Mesendoderm (in vitro differentiated cells): ENCODE measurements around the gene CBFA2T3.

Experiments used
- DNase-seq: peaks from one replicate; pipeline ENCODE4 v3.0.0; 2013
- H2AK5ac ChIP-seq: 2 replicates; pipeline ENCODE4 v1.6.1; 2013; ENCODE audit warnings: low read length, inconsistent platforms
- H2BK120ac ChIP-seq: 2 replicates; pipeline ENCODE4 v1.6.1; 2013; ENCODE audit warnings: low read depth, mild to moderate bottlenecking, low read length, moderate library complexity, mixed read lengths
- H2BK15ac ChIP-seq: replicated peaks from 2 replicates; pipeline ENCODE4 v1.6.1; 2013; ENCODE audit warnings: low read depth, mild to moderate bottlenecking, moderate library complexity
- H2BK5ac ChIP-seq: 2 replicates; pipeline ENCODE4 v1.6.1; 2013; ENCODE audit warnings: low read length, inconsistent platforms
- H3K18ac ChIP-seq: 2 replicates; pipeline ENCODE4 v1.6.1; 2013; ENCODE audit warnings: mild to moderate bottlenecking, low read length, mixed read lengths
- H3K23ac ChIP-seq: one replicate; pipeline ENCODE4 v1.6.1; 2013; ENCODE audit warnings: low read length
- H3K27ac ChIP-seq: 2 replicates; pipeline ENCODE4 v1.5.1; 2013; ENCODE audit warnings: low read depth, mild to moderate bottlenecking, inconsistent platforms, low read length, moderate library complexity
- H3K27me3 ChIP-seq: 2 replicates; pipeline ENCODE4 v1.6.1; 2013; ENCODE audit warnings: low read length, control low read depth, mild to moderate bottlenecking, inconsistent platforms; ENCODE audit not compliant: insufficient read depth, poor library complexity
- H3K36me3 ChIP-seq: 2 replicates; pipeline ENCODE4 v1.6.1; 2013; ENCODE audit warnings: low read length, inconsistent platforms; ENCODE audit not compliant: control insufficient read depth, insufficient read depth
- H3K4ac ChIP-seq: one replicate; pipeline ENCODE4 v1.6.1; 2013; ENCODE audit warnings: low read depth, mild to moderate bottlenecking, low read length, moderate library complexity
- H3K4me1 ChIP-seq: 2 replicates; pipeline ENCODE4 v1.6.1; 2013; ENCODE audit warnings: low read depth, low read length, inconsistent platforms; ENCODE audit not compliant: control insufficient read depth
- H3K4me2 ChIP-seq: 2 replicates; pipeline ENCODE4 v1.6.1; 2013; ENCODE audit warnings: low read length
- H3K4me3 ChIP-seq: 2 replicates; pipeline ENCODE4 v1.5.1; 2013; ENCODE audit warnings: mild to moderate bottlenecking, low read length
- H3K56ac ChIP-seq: one replicate; pipeline ENCODE4 v1.6.1; 2013; ENCODE audit warnings: low read length
- H3K79me1 ChIP-seq: 2 replicates; pipeline ENCODE4 v1.6.1; 2013; ENCODE audit warnings: low read length, inconsistent platforms
- H3K79me2 ChIP-seq: 2 replicates; pipeline ENCODE4 v1.6.1; 2013; ENCODE audit warnings: mild to moderate bottlenecking, low read length; ENCODE audit not compliant: control insufficient read depth, insufficient read depth
- H3K9ac ChIP-seq: 2 replicates; pipeline ENCODE4 v1.6.1; 2013; ENCODE audit warnings: low read length, inconsistent platforms
- H4K5ac ChIP-seq: one replicate; pipeline ENCODE4 v1.6.1; 2013; ENCODE audit warnings: low read length
- H4K8ac ChIP-seq: one replicate; pipeline ENCODE4 v1.6.1; 2013; ENCODE audit warnings: low read depth, mild to moderate bottlenecking, control low read depth, low read length, moderate library complexity
- WGBS: extraction: QIAGEN DNeasy Blood & Tissue Kit; methylation state at CpG from one replicate; pipeline ENCODE4 v1.1.7; 2013; ENCODE audit warnings: low lambda C conversion rate, missing lambda C conversion rate; ENCODE audit not compliant: insufficient coverage; ENCODE audit errors: extremely low coverage; 5-methylcytosine and 5-hydroxymethylcytosine counted together

The CBFA2T3 gene

GRCh38 chr16:88993946-88994600 lies 17.1 kb upstream of the CBFA2T3 start:
- Histone ChIP-seq H3K23ac (no peak overlapping the region), H3K79me2 (no peaks in the 10 kb centered on the region), H3K9ac (no peak overlapping the region), H3K4me2 (no peak overlapping the region), H3K27ac (no peak overlapping the region), H3K4me1 (no peaks in the 10 kb centered on the region), H3K36me3 (no peaks in the 10 kb centered on the region), H2BK120ac (no peak overlapping the region), H3K18ac (no peak overlapping the region), H2AK5ac (no peak overlapping the region), H4K5ac (no peak overlapping the region), H2BK5ac (no peak overlapping the region), H3K4me3 (no peak overlapping the region), H2BK15ac (no peak overlapping the region), H3K79me1 (no peaks in the 10 kb centered on the region), H3K4ac (no peak overlapping the region), H4K8ac (no peak overlapping the region), H3K56ac (no peak overlapping the region), H3K27me3 (no peaks in the 10 kb centered on the region)
- WGBS: no CpG with 5 or more reads among the region's 19 CpGs
- no peak for DNase-seq

GRCh38 chr16:88993166-88993761 lies 16.3 kb upstream of the CBFA2T3 start:
- Histone ChIP-seq H2AK5ac (no peak overlapping the region), H3K36me3 (no peaks in the 10 kb centered on the region), H3K56ac (no peak overlapping the region), H2BK15ac (no peak overlapping the region), H3K4ac (no peak overlapping the region), H4K5ac (no peak overlapping the region), H3K4me3 (no peak overlapping the region), H3K27ac (no peak overlapping the region), H3K79me1 (no peaks in the 10 kb centered on the region), H3K9ac (no peak overlapping the region), H3K79me2 (no peaks in the 10 kb centered on the region), H3K27me3 (no peaks in the 10 kb centered on the region), H3K23ac (no peak overlapping the region), H3K4me2 (no peak overlapping the region), H3K18ac (no peak overlapping the region), H2BK5ac (no peak overlapping the region), H4K8ac (no peak overlapping the region), H2BK120ac (no peak overlapping the region), H3K4me1 (no peaks in the 10 kb centered on the region)
- no CpG with 5 or more reads among the region's 6 CpGs for WGBS
- peak; percentile 10 for DNase-seq

- Histone ChIP-seq H3K27me3 (no peaks in the 10 kb centered on the region), H3K27ac (no peak overlapping the region), H3K9ac (no peak overlapping the region), H3K4me1 (no peaks in the 10 kb centered on the region), H2BK15ac (no peak overlapping the region), H3K56ac (no peak overlapping the region), H3K4me2 (no peak overlapping the region), H2AK5ac (no peak overlapping the region), H2BK120ac (no peak overlapping the region), H3K79me1 (no peaks in the 10 kb centered on the region), H3K18ac (no peak overlapping the region), H3K4me3 (no peak overlapping the region), H3K36me3 (no peaks in the 10 kb centered on the region), H3K4ac (no peak overlapping the region), H3K23ac (no peak overlapping the region), H2BK5ac (no peak overlapping the region), H4K8ac (no peak overlapping the region), H3K79me2 (no peaks in the 10 kb centered on the region), H4K5ac (no peak overlapping the region)
- DNase-seq: no peak
- no CpG with 5 or more reads among the region's 36 CpGs for WGBS
Observed at GRCh38 chr16:88992351-88993165, 15.6 kb upstream of the CBFA2T3 start.

- no peak overlapping the region for H3K23ac ChIP-seq
- WGBS: no CpG with 5 or more reads among the region's 19 CpGs
- no peak for DNase-seq
Observed at GRCh38 chr16:88991813-88992350, 14.9 kb upstream of the CBFA2T3 start.

GRCh38 chr16:88989852-88990547 lies 13.0 kb upstream of the CBFA2T3 start:
- H3K4ac ChIP-seq: no peak overlapping the region
- H3K4me2 ChIP-seq: no peak overlapping the region
- H3K79me2 ChIP-seq: no peaks in the 10 kb centered on the region
- H2BK5ac ChIP-seq: no peak overlapping the region
- no peak overlapping the region for H3K9ac ChIP-seq
- H3K23ac ChIP-seq: no peak overlapping the region
- DNase-seq: no peak
- H3K4me1 ChIP-seq: no peaks in the 10 kb centered on the region
- no peak overlapping the region for H2AK5ac ChIP-seq
- no peak overlapping the region for H2BK120ac ChIP-seq
- no peak overlapping the region for H2BK15ac ChIP-seq
- no peaks in the 10 kb centered on the region for H3K27me3 ChIP-seq
- no peak overlapping the region for H4K8ac ChIP-seq
- H4K5ac ChIP-seq: no peak overlapping the region
- no peaks in the 10 kb centered on the region for H3K79me1 ChIP-seq
- H3K27ac ChIP-seq: no peak overlapping the region
- no peak overlapping the region for H3K56ac ChIP-seq
- no peak overlapping the region for H3K4me3 ChIP-seq
- no peak overlapping the region for H3K18ac ChIP-seq
- no CpG with 5 or more reads among the region's 26 CpGs for WGBS
- H3K36me3 ChIP-seq: no peaks in the 10 kb centered on the region

More at GRCh38 chr16:88991813-88992350, 14.9 kb upstream of the CBFA2T3 start:
- Histone ChIP-seq H3K27ac (no peak overlapping the region), H2AK5ac (no peak overlapping the region), H3K9ac (no peak overlapping the region), H3K18ac (no peak overlapping the region), H3K4ac (no peak overlapping the region), H3K4me1 (no peaks in the 10 kb centered on the region), H3K27me3 (no peaks in the 10 kb centered on the region), H2BK15ac (no peak overlapping the region), H3K4me3 (no peak overlapping the region), H3K79me1 (no peaks in the 10 kb centered on the region), H3K56ac (no peak overlapping the region), H3K79me2 (no peaks in the 10 kb centered on the region), H4K8ac (no peak overlapping the region), H3K36me3 (no peaks in the 10 kb centered on the region), H2BK120ac (no peak overlapping the region), H4K5ac (no peak overlapping the region), H3K4me2 (no peak overlapping the region), H2BK5ac (no peak overlapping the region)
